DMS114 treated with DMSO at 0.1 percent for 48 hours (cell line): ENCODE measurements around the gene DIP2B.
"Not testable (repeated sequence)": the region's sequence is repeated elsewhere in the genome, so short reads cannot be mapped to it uniquely, and the experiment has no call there.

Source experiments
- DNase-seq: peaks from one replicate; lab custom pipeline; 2025; ENCODE audit not compliant: unreplicated experiment; lab: John Stamatoyannopoulos, UW

The DIP2B gene

GRCh38 chr12:50765095-50765911 is 260.5 kb downstream of the DIP2B start:
- peak; percentile 50 for DNase-seq

GRCh38 chr12:50768391-50768790 is 263.6 kb downstream of the DIP2B start:
- no peak for DNase-seq

DNA sequence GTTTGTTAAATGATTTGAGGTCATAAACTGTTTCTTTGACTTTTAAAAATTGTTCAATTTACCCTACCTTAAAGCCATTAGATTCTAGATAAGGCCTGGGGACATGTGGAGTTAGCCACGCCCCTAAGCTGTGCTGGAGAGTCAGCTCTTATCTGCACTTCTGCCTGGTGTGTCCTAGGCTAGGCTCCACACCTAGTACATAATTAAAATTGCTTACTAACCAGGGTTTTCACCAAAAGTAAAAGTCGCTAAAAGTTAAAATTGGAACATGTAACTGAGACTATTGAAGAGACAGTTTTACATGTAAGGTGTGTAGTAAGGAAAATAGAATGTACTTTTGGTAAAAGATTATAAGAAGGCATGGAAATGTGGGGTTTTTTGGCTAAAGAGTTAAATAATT is 264.0 kb downstream of the DIP2B start:
- not testable (repeated sequence) for DNase-seq

DNA sequence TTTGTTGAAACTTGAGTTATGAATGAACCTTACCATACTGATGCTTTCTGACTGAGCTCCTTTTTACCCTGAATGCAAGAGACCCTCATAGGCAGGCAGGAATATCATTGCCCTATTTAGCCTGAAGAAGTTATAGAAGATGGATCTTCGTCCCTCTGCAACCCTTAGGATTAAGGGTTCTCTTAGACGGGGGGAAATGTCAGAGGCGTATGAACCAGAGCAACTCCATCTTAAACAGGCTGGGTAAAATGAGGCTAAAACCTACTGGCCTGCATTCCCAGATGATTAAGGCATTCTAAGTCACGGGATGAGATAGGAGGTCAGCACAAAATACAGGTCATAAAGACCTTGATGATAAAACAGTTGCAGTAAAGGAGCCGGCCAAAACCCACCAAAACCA is 266.6 kb downstream of the DIP2B start:
- DNase-seq: no peak

DNA sequence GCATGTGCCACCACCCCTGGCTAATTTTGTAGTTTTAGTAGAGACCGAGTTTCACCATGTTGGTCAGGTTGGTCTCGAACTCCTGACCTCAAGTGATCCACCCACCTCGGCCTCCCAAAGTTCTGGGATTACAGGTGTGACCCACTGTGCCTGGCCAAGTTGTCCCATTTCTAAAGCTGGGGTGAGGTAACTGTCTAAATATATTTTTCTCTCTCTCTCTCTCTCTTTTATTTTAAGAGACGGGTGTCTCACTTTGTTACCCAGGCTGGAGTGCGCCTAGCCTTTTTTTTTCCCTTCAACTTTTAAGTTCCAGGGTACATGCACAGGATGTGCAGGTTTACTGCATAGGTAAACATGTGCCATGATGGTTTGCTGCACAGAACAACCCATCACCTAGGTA is 267.7 kb downstream of the DIP2B start:
- no peak for DNase-seq

DNA sequence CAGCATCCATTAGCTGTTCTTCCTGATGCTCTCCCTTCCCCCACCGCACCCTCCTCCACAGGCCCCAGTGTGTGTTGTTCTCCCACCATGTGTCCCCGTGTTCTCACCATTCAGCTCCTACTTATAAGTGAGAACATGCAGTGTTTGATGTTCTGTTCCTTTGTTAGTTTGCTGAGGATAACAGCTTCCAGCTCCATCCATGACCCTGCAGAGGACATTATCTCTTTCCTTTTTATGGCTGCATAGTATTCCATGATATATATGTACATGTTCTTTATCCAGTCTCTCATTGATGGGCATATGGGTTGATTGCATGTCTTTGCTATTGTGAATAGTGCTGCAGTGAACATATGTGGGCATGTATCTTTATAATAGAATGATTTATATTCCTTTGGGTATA is 268.1 kb downstream of the DIP2B start:
- no peak for DNase-seq

DNA sequence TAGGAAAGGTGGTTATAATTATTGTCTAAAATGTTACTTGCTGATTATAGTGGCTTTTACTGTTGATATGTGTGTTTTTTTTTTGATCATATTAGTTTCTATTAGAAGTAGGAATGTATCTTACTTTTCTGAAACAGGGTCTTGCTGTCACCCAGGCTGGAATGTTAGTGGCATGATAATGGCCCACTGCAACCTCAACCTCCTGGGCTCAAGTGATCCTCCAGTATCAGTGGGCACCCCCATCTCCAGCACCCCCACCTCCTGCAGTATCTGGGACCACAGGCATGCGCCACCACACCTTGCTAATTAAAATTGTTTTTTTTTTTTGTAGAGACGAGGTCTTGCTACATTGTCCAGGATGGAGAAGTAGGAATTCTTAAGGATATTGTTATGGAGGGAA is 270.5 kb downstream of the DIP2B start:
- DNase-seq: no peak

DNA sequence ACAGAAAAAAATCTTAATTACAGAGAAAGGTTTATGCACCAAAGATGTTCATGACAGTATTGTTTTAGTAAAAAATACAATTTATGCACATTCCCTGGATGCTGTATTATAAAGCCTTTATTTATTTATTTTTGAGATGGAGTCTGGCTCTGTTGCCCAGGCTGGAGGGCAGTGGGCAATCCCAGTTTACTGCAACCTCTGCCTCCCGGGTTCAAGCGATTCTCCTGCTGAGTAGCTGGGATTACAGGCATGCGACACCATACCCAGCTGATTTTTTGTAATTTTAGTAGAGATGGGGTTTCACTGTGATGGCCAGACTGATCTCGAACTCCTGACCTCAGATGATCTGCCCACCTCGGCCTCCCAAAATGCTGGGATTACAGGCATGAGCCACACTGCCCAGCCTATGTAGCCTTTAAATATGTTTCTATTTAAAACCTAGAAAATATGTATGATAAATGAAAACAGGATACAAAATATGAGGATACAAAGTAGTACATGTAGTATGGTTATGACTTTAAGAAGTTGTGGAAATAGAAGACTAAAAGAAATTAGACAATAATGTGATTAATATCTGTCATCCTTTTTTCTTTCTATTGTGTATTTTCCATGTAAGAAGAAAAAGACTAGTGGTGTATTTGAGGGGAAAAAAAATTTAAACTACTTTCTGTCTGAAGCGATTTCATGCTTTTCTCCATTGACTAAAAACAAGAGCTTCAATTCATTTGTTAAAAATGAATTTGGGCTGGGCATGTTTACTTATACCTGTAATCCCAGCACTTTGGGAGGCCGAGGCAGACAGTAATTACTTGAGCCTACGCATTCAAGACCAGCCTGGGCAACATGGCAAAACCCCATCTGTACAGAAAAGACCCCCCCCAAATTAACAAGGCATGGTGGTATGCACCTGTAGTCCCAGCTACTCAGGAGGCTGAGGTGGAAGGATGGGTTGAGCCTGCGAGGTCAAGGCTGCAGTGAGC is 272.3 kb downstream of the DIP2B start:
- DNase-seq: no peak

GRCh38 chr12:50778663-50779590 is 274.1 kb downstream of the DIP2B start:
- DNase-seq: no peak

DNA sequence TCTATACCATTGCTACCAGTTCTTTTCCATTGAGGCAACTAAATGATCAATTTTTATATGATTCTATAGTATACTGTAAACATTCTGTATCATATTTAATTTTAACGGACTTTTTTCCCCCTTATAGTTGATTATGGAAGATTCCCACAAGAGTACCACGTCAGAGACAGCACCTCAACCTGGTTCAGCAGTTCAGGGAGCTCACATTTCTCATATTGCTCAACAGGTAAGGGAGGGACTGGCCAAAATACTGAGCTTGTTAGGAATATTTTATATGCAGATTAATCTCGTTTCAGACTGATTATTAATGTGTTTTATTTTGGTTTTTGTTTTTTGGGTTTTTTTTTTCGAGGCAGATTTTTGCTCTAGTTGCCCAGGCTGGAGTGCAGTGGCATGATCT is 275.2 kb downstream of the DIP2B start:
- no peak for DNase-seq

GRCh38 chr12:50784501-50784900 is 279.7 kb downstream of the DIP2B start:
- DNase-seq: no peak

GRCh38 chr12:50785406-50786001 is 280.7 kb downstream of the DIP2B start:
- no peak for DNase-seq

GRCh38 chr12:50786498-50787231 is 281.9 kb downstream of the DIP2B start:
- no peak for DNase-seq

- no peak for DNase-seq
Measured at GRCh38 chr12:50787618-50788017, 282.8 kb downstream of the DIP2B start.

GRCh38 chr12:50788561-50788960 is 283.8 kb downstream of the DIP2B start:
- no peak for DNase-seq

DNA sequence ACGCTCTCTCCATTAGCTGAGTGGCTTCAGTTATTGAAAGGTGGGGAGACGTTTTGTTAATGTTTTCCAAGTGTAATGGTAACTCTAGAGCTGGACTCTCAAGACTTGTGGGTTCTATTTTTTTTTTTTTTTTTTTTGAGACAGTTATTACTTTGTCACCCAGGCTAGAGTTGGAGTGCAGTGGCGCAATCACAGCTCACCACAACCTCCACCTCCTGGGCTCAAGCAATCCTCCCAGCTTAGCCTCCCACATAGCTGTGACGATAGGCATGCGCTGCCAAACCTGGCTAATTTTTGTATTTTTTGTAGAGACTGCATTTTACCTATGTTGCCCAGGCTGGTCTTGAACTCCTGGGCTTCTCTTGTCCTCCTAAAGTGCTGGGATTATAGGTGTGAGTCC is 285.3 kb downstream of the DIP2B start:
- no peak for DNase-seq
